Tibial artery (tissue), 4 donors: ENCODE measurements around the gene CREB3L1.

ENCODE experiments used
- DNase-seq, 2 donors: peaks; one replicate each; pipeline ENCODE4 v3.0.0-alpha.2; 2019
- H3K27ac ChIP-seq, 2 donors: fragments of 200-600 bp; sonication (generic) in 1 of 2; 1 replicate in 1 of 2; 2 replicates in 1 of 2; pipeline ENCODE4 v1.5.1; 2018 to 2019; ENCODE audit warnings: mild to moderate bottlenecking in 1 of 2
- H3K27me3 ChIP-seq, 2 donors: fragments of 200-600 bp; sonication (generic) in 1 of 2; one replicate each; pipeline versions ENCODE4 v1.5.1 to v1.6.0; 2016 to 2019
- H3K36me3 ChIP-seq, 3 donors: fragments of 200-600 bp; sonication (generic) in 2 of 3; one replicate each; pipeline ENCODE4 v1.5.1; 2016 to 2019; ENCODE audit warnings: mild to moderate bottlenecking in 2 of 3
- H3K4me1 ChIP-seq, 4 donors: fragments of 200-600 bp; sonication (generic) in 2 of 4; 1 replicate in 3 of 4; 2 replicates in 1 of 4; pipeline ENCODE4 v1.5.1; 2016 to 2019
- H3K4me3 ChIP-seq, 2 donors: fragments of 200-600 bp; sonication (generic) in 1 of 2; 1 replicate in 1 of 2; 2 replicates in 1 of 2; pipeline ENCODE4 v1.5.1; 2018 to 2019; ENCODE audit warnings: mild to moderate bottlenecking in 2 of 2
- H3K9me3 ChIP-seq, 3 donors: fragments of 200-600 bp; sonication (generic) in 1 of 3; one replicate each; pipeline ENCODE4 v1.5.1; 2016 to 2019
- intact Hi-C: fragments of 100-400 bp; cut with DNase I; formaldehyde crosslinking; loops from one replicate; pipeline ENCODE4 v1.15.0; 2023; ENCODE audit warnings: low total_unique reads
- TF ChIP-seq, protein P1 (sequence below), 2 experiments: fragments of 200-600 bp in 1 of 2; fragments of 450-650 bp in 1 of 2; IDR thresholded peaks; one replicate each; pipeline ENCODE4 v1.5.1; 2017 to 2019; ENCODE audit warnings: antibody characterized with exemption in 2 of 2, mild to moderate bottlenecking in 1 of 2, moderate library complexity in 1 of 2

The CREB3L1 gene

GRCh38 chr11:46304605-46305179 is 27.2 kb downstream of the CREB3L1 start:
- peaks cover 0 to 8% of the 10 kb centered on the region in 2 donors for H3K27me3 ChIP-seq
- intact Hi-C loops, result no loop called here
- H3K9me3 ChIP-seq, result no peaks in the 10 kb centered on the region
- TF ChIP-seq, protein P1, sequence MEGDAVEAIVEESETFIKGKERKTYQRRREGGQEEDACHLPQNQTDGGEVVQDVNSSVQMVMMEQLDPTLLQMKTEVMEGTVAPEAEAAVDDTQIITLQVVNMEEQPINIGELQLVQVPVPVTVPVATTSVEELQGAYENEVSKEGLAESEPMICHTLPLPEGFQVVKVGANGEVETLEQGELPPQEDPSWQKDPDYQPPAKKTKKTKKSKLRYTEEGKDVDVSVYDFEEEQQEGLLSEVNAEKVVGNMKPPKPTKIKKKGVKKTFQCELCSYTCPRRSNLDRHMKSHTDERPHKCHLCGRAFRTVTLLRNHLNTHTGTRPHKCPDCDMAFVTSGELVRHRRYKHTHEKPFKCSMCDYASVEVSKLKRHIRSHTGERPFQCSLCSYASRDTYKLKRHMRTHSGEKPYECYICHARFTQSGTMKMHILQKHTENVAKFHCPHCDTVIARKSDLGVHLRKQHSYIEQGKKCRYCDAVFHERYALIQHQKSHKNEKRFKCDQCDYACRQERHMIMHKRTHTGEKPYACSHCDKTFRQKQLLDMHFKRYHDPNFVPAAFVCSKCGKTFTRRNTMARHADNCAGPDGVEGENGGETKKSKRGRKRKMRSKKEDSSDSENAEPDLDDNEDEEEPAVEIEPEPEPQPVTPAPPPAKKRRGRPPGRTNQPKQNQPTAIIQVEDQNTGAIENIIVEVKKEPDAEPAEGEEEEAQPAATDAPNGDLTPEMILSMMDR (IDR thresholded peaks at IDR 0.05), result no peak
- H3K27ac ChIP-seq, result no peak overlapping the region
- no peaks in the 10 kb centered on the region for H3K36me3 ChIP-seq
- H3K4me3 ChIP-seq, result no peak overlapping the region
- no peak for DNase-seq
- H3K4me1 ChIP-seq, result no peaks in the 10 kb centered on the region

DNA sequence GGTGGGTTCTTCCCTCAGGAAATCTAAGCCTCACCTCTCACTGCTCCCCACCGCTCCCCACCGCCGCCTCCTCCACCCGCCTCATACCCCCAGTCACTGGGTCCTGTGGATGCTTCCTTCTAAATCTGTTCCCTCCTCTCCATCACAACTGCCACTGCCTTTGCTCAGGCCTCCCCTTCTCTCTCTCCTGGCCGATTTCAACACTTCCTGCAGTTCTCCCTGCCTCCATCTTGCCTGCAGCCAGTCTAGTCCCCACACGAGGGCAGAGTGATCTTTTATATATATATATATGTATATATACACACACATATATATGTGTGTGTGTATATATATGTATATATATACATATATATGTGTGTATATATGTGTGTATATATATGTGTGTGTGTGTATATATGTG is 27.8 kb downstream of the CREB3L1 start:
- Histone ChIP-seq H3K4me1 (no peaks in the 10 kb centered on the region), H3K27me3 (peaks cover 0 to 6% of the 10 kb centered on the region in 2 donors), H3K9me3 (no peaks in the 10 kb centered on the region), H3K4me3 (no peak overlapping the region), H3K27ac (no peak overlapping the region), H3K36me3 (no peaks in the 10 kb centered on the region)
- intact Hi-C loops, result no loop called here
- TF ChIP-seq, protein P1 (IDR thresholded peaks at IDR 0.05), result no peak
- DNase-seq, result no peak

GRCh38 chr11:46306296-46306853 is 28.9 kb downstream of the CREB3L1 start:
- Histone ChIP-seq H3K4me1 (no peaks in the 10 kb centered on the region), H3K4me3 (no peak overlapping the region), H3K27ac (no peak overlapping the region), H3K9me3 (no peaks in the 10 kb centered on the region), H3K27me3 (peaks cover 0 to 6% of the 10 kb centered on the region in 2 donors), H3K36me3 (no peaks in the 10 kb centered on the region)
- no peak for DNase-seq
- intact Hi-C loops, result loop anchor here (2.0 kb wide), 1 partner anchor 68 kb away; no protein-coding TSS in a partner anchor
- TF ChIP-seq, protein P1 (IDR thresholded peaks at IDR 0.05), result no peak

DNA sequence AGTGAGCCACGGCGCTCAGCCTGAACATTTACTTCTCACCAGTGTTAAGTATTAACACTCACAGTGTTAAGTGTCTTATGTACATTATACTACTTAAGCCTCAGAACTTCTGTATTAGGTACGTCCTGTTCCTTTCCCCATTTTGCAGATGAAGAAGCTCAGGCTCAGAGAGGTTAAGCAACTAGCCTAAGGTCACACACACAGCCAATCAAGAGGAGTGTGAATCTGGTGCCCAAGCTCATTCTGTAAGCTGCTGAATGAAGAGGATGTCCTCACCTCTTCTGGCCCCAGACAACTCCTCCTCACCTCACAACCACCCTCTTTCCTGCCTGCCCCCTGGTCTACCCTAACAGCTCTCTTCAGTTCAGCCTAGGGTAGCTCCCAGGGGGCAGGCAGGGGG is 29.9 kb downstream of the CREB3L1 start:
- H3K4me1 ChIP-seq, result no peaks in the 10 kb centered on the region
- TF ChIP-seq, protein P1 (IDR thresholded peaks at IDR 0.05), result no peak
- H3K27ac ChIP-seq, result no peak overlapping the region
- intact Hi-C loops, result loop anchor here (2.0 kb wide), 1 partner anchor 69 kb away; no protein-coding TSS in a partner anchor
- H3K27me3 ChIP-seq, result peaks cover 0 to 6% of the 10 kb centered on the region in 2 donors
- DNase-seq, result no peak
- H3K4me3 ChIP-seq, result no peak overlapping the region
- H3K9me3 ChIP-seq, result no peaks in the 10 kb centered on the region
- no peaks in the 10 kb centered on the region for H3K36me3 ChIP-seq

DNA sequence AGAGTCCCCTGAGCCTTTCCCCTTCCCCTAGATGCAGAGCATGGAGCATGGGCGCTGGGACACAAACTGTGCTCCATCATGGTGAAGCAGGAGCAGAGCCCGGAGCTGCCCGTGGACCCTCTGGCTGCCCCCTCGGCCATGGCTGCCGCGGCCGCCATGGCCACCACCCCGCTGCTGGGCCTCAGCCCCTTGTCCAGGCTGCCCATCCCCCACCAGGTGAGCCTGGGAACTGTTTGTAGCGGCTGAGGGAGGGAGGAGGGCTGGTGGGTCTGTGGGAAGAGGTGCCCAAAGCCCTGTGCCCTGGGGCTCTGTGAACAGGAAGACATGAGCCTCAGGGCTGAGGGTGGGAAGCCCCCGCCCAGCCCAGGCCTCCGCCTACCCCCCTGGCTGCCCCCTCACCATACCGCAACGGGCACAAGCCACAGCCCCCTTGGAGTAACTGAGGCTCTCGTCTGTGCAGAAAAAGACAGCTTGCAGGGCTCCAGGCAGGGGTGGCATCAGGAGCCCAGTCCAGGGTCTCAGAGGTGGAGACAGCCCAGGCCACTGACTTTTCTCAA is 30.4 kb downstream of the CREB3L1 start:
- H3K4me3 ChIP-seq, result no peak overlapping the region
- no peaks in the 10 kb centered on the region for H3K4me1 ChIP-seq
- TF ChIP-seq, protein P1 (IDR thresholded peaks at IDR 0.05), result no peak
- H3K27me3 ChIP-seq, result peaks cover 0 to 6% of the 10 kb centered on the region in 2 donors
- no peak overlapping the region for H3K27ac ChIP-seq
- DNase-seq, result no peak
- no peaks in the 10 kb centered on the region for H3K9me3 ChIP-seq
- H3K36me3 ChIP-seq, result no peaks in the 10 kb centered on the region
- intact Hi-C loops, result loop anchor here (2.0 kb wide), 1 partner anchor 69 kb away; no protein-coding TSS in a partner anchor
